Endothelial cell of umbilical vein (primary cell): ENCODE results near the gene ACOX3. TPM values are rescaled to one million over a fixed set of nuclear protein-coding genes. Genes with fewer than 3 reads are reported as not detected.

Source experiments
- BruUV-seq: library from RNA; stranded (reverse); fragments of 400-500 nt; replicated peaks from 2 replicates; lab custom pipeline; 2021; lab: Mats Ljungman, UMichigan
- CTCF ChIA-PET: fragments of 300-600, 350-600 bp; sonication (Branson Sonifier 250); formaldehyde crosslinking; loops from one replicate; lab custom pipeline; 2021; ENCODE audit warnings: antibody characterized with exemption, inconsistent platforms; lab: Charles Lee
- POLR2A ChIA-PET: fragments of 300-600, 350-600 bp; sonication (Branson Sonifier 250); formaldehyde crosslinking; loops from one replicate; lab custom pipeline; 2021; ENCODE audit warnings: antibody characterized with exemption, inconsistent platforms; lab: Charles Lee
- DNase-seq: peaks from one replicate; pipeline ENCODE4 v3.0.0-alpha.2; 2011; ENCODE audit warnings: low read depth, low spot score
- FAIRE-seq: peaks from 2 replicates; lab custom pipeline; 2011; peaks lifted over from hg19 to GRCh38; lab: Jason Lieb, UNC
- H2AFZ ChIP-seq: 2 replicates; pipeline ENCODE4 v1.6.0; 2012; ENCODE audit warnings: low read depth, low read length, control low read depth, inconsistent platforms
- H3K27ac ChIP-seq: 2 replicates; pipeline ENCODE4 v1.5.1; 2011; ENCODE audit warnings: low read depth, mild to moderate bottlenecking, control low read depth, low read length, moderate library complexity; ENCODE audit not compliant: insufficient read depth
- H3K27me3 ChIP-seq, 2 experiments: 2 replicates each; pipeline versions ENCODE4 v1.6.0 to v1.6.1; 2011; ENCODE audit warnings: low read length in 2 of 2, mixed read lengths in 1 of 2; ENCODE audit not compliant: control insufficient read depth in 2 of 2, insufficient read depth in 2 of 2
- H3K36me3 ChIP-seq, 2 experiments: 2 replicates in 1 of 2; 3 replicates in 1 of 2; pipeline ENCODE4 v1.5.1; 2011; ENCODE audit warnings: low read length in 2 of 2, mild to moderate bottlenecking in 1 of 2, moderate library complexity in 1 of 2; ENCODE audit not compliant: control insufficient read depth in 2 of 2, insufficient read depth in 2 of 2; ENCODE audit errors: extremely low read depth in 1 of 2
- H3K4me1 ChIP-seq: 3 replicates; pipeline ENCODE4 v1.5.1; 2011; ENCODE audit warnings: mild to moderate bottlenecking, low read length; ENCODE audit not compliant: control insufficient read depth, insufficient read depth; ENCODE audit errors: extremely low read depth
- H3K4me2 ChIP-seq: 2 replicates; pipeline ENCODE4 v1.6.1; 2011; ENCODE audit warnings: low read length, control low read depth, mixed read lengths; ENCODE audit not compliant: insufficient read depth
- H3K4me3 ChIP-seq, 3 experiments: fragments of 200-600 bp in 1 of 3; sonication (generic), shearing (Covaris generic) in 1 of 3; replicated peaks in 1 of 3; 2 replicates each; pipeline ENCODE4 v1.5.1; 2011 to 2016; ENCODE audit warnings: control low read depth in 3 of 3, low read length in 3 of 3, mild to moderate bottlenecking in 2 of 3, inconsistent platforms in 1 of 3, low read depth in 1 of 3, moderate library complexity in 1 of 3; ENCODE audit not compliant: insufficient read depth in 1 of 3
- H3K79me2 ChIP-seq: 2 replicates; pipeline ENCODE4 v1.6.0; 2012; ENCODE audit warnings: low read length, inconsistent platforms; ENCODE audit not compliant: control insufficient read depth, insufficient read depth
- H3K9ac ChIP-seq: replicated peaks from 2 replicates; pipeline ENCODE3; 2011; ENCODE audit warnings: low read length, control low read depth; ENCODE audit not compliant: insufficient read depth; ENCODE audit errors: extremely low read depth
- H3K9me1 ChIP-seq: replicated peaks from 3 replicates; pipeline ENCODE4 v1.6.0; 2011; ENCODE audit warnings: mild to moderate bottlenecking, low read length; ENCODE audit not compliant: control insufficient read depth, insufficient read depth; ENCODE audit errors: extremely low read depth
- H3K9me3 ChIP-seq: replicated peaks from 2 replicates; pipeline ENCODE4 v1.5.1; 2012; ENCODE audit warnings: low read length, inconsistent platforms; ENCODE audit not compliant: control insufficient read depth, insufficient read depth
- H4K20me1 ChIP-seq: replicated peaks from 2 replicates; pipeline ENCODE3; 2011; ENCODE audit warnings: mild to moderate bottlenecking, low read length; ENCODE audit not compliant: control insufficient read depth, insufficient read depth; ENCODE audit errors: extremely low read depth
- CTCF ChIP-seq, 2 donors: IDR thresholded peaks; 1 replicate in 1 of 2; 2 replicates in 1 of 2; pipeline ENCODE4 v1.5.1; 2011; ENCODE audit warnings: low read length in 2 of 2, mild to moderate bottlenecking in 2 of 2, moderate library complexity in 2 of 2, control low read depth in 1 of 2, inconsistent platforms in 1 of 2, low read depth in 1 of 2; ENCODE audit not compliant: insufficient read depth in 1 of 2; ENCODE audit errors: extremely low read depth in 1 of 2
- EZH2 ChIP-seq: IDR thresholded peaks from 2 replicates; pipeline ENCODE4 v1.6.1; 2012; ENCODE audit warnings: borderline replicate concordance, low read depth, mild to moderate bottlenecking, moderate library complexity, low read length, inconsistent platforms; ENCODE audit not compliant: severe bottlenecking
- FOS ChIP-seq: IDR thresholded peaks from 2 replicates; pipeline ENCODE4 v1.6.1; 2011; ENCODE audit warnings: mild to moderate bottlenecking, low read length, moderate library complexity, borderline replicate concordance; ENCODE audit not compliant: insufficient read depth
- GATA2 ChIP-seq: IDR thresholded peaks from 2 replicates; pipeline ENCODE4 v1.7.0; 2011; ENCODE audit warnings: low read depth, mild to moderate bottlenecking, moderate library complexity, mixed read lengths, low read length; ENCODE audit not compliant: insufficient read length, insufficient read depth
- JUN ChIP-seq: IDR thresholded peaks from 2 replicates; pipeline ENCODE4 v1.6.1; 2011; ENCODE audit warnings: borderline replicate concordance, low read depth; ENCODE audit not compliant: insufficient read length, insufficient read depth
- POLR2A ChIP-seq: IDR thresholded peaks from 2 replicates; pipeline ENCODE4 v1.6.1; 2012; ENCODE audit warnings: low read depth, mild to moderate bottlenecking, control low read depth, low read length
- POLR2AphosphoS5 ChIP-seq: IDR thresholded peaks from 2 replicates; pipeline ENCODE4 v1.6.1; 2012; ENCODE audit warnings: low read depth, mild to moderate bottlenecking, control low read depth, low read length, moderate library complexity; ENCODE audit not compliant: insufficient read depth
- dilution Hi-C: fragments of 300-500 bp; cut with MboI; formaldehyde crosslinking; loops from one replicate; pipeline ENCODE4 v1.15.0; 2019; ENCODE audit warnings: low sequenced_read_pairs; ENCODE audit not compliant: extremely low pct_ligation_motif_present
- intact Hi-C: fragments of 100-400 bp; cut with micrococcal nuclease; formaldehyde crosslinking; loops from one replicate; pipeline ENCODE4 v1.10.0; 2022
- polyA plus RNA-seq, 4 experiments: library from polyadenylated mRNA; depleted of rRNA in 3 of 4; stranded (reverse) in 3 of 4; unstranded in 1 of 4; fragments of >200 nt; gene quantifications; 2 replicates each; pipeline versions ENCODE4 v1.2.1 to v1.2.3, GENCODE V29; 2011 to 2012; ENCODE audit warnings: missing spikeins in 1 of 4
- total RNA-seq: library from RNA; stranded (reverse); gene quantifications from 2 replicates; pipeline ENCODE4 v1.2.3, GENCODE V29; 2021

The ACOX3 gene
- total and polyA plus RNA-seq, 2 donors (not counting 3 experiments of a cell fraction or from before 2014, with no cell fraction given): 13.0 to 26.3 TPM

- FAIRE-seq (peak; percentile 92), DNase-seq (peak; percentile 80)
- Histone ChIP-seq H3K4me3 (no peak overlapping the region), H2AFZ (no peak overlapping the region), H3K9me1 (no peaks in the 10 kb centered on the region), H4K20me1 (no peaks in the 10 kb centered on the region), H3K36me3 (peaks cover 0 to 15% of the 10 kb centered on the region in 2 experiments), H3K4me2 (peak overlapping the region; percentile 57), H3K9ac (no peak overlapping the region), H3K9me3 (no peaks in the 10 kb centered on the region), H3K79me2 (no peaks in the 10 kb centered on the region), H3K27me3 (no peaks in the 10 kb centered on the region), H3K4me1 (peaks cover 11% of the 10 kb centered on the region), H3K27ac (peak overlapping the region; percentile 26)
- ChIA-PET POLR2A (interaction anchor here (0.8 to 1.5 kb wide), 2 partner anchors 134 to 158 kb away, joined by 3 read pairs; partner anchors contain the start of gene HTRA3), CTCF (interaction anchor here (0.7 to 6.7 kb wide), 33 partner anchors 9 to 245 kb away, joined by 3 to 242 read pairs (median 6); partner anchors contain the start of gene HTRA3)
- dilution Hi-C loops: no loop called here
- intact Hi-C loops: loop anchor here (1.0 to 2.0 kb wide), 5 partner anchors 10 to 226 kb away; no protein-coding TSS in a partner anchor
- no peak for TF ChIP-seq FOS
- peak; percentile 91 to 95 for TF ChIP-seq CTCF (IDR thresholded peaks at IDR 0.05; ENCODE audit: extremely low read depth in 1 of 2, insufficient read depth in 1 of 2, low read depth in 1 of 2, low read length in 2 of 2)
- no TSS peak for BruUV-seq
These were observed 37.3 kb downstream of the ACOX3 start for GRCh38 chr4:8403173-8403753.

GRCh38 chr4:8402640-8403039 lies 37.9 kb downstream of the ACOX3 start:
- TF ChIP-seq POLR2A: no peak
- TF ChIP-seq GATA2: no peak
- TF ChIP-seq FOS: no peak
- TF ChIP-seq CTCF (IDR thresholded peaks at IDR 0.05; ENCODE audit: extremely low read depth in 1 of 2, insufficient read depth in 1 of 2, low read depth in 1 of 2, low read length in 2 of 2): no peak
- TF ChIP-seq EZH2: no peak
- no peak for TF ChIP-seq JUN
- TF ChIP-seq POLR2AphosphoS5: no peak
- Histone ChIP-seq H3K27ac (peak overlapping the region; percentile 26), H4K20me1 (no peaks in the 10 kb centered on the region), H3K9ac (no peak overlapping the region), H3K9me1 (no peaks in the 10 kb centered on the region), H3K4me2 (peak overlapping the region; percentile 57), H3K9me3 (no peaks in the 10 kb centered on the region), H3K4me3 (no peak overlapping the region), H3K27me3 (no peaks in the 10 kb centered on the region), H3K79me2 (no peaks in the 10 kb centered on the region), H3K36me3 (peaks cover 0 to 12% of the 10 kb centered on the region in 2 experiments), H3K4me1 (peaks cover 11% of the 10 kb centered on the region), H2AFZ (no peak overlapping the region)
- DNase-seq: peak; percentile 62
- FAIRE-seq: peak; percentile 72
- CTCF ChIA-PET: interaction anchor here (0.6 to 6.7 kb wide), 35 partner anchors 8 to 245 kb away, joined by 3 to 242 read pairs (median 6); partner anchors contain the start of gene HTRA3
- intact Hi-C loops: loop anchor here (1.0 to 2.0 kb wide), 5 partner anchors 9 to 226 kb away; no protein-coding TSS in a partner anchor
- no TSS peak for BruUV-seq
- POLR2A ChIA-PET: interaction anchor here (0.8 to 1.5 kb wide), 2 partner anchors 133 to 158 kb away, joined by 3 read pairs; partner anchors contain the start of gene HTRA3
- dilution Hi-C loops: no loop called here
